ENCODE results near the gene GABPB1.

DNA sequence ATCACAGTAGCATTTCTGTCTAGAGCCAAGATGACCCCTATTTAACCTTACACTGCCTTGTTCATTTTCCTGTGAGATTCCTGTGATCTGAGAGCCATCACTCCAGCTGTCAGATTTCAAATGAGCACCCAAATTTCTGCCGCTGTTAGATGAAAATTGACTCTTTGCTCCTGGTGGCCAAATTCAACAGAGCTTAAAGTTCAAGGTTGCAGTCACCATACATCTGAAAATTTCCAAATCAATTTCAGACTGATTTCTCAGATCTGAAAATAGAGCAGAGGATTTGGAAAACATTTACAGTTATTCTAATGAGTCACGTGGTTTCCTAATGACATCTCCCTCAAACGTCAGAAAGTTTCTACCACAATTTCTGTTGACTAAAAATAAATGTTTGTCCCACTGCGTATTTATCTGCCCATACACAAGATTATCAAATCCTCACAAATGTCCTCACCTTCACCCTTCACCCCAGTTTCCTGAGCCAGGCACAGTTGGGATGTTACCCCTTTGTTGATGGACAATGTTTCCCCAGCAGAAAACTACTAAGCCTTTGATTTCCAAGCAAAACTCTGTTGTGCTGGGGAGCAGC is 105.9 kb downstream of the GABPB1 start:
- TF ChIP-seq, protein P1, sequence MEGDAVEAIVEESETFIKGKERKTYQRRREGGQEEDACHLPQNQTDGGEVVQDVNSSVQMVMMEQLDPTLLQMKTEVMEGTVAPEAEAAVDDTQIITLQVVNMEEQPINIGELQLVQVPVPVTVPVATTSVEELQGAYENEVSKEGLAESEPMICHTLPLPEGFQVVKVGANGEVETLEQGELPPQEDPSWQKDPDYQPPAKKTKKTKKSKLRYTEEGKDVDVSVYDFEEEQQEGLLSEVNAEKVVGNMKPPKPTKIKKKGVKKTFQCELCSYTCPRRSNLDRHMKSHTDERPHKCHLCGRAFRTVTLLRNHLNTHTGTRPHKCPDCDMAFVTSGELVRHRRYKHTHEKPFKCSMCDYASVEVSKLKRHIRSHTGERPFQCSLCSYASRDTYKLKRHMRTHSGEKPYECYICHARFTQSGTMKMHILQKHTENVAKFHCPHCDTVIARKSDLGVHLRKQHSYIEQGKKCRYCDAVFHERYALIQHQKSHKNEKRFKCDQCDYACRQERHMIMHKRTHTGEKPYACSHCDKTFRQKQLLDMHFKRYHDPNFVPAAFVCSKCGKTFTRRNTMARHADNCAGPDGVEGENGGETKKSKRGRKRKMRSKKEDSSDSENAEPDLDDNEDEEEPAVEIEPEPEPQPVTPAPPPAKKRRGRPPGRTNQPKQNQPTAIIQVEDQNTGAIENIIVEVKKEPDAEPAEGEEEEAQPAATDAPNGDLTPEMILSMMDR (IDR thresholded peaks at IDR 0.05; ENCODE audit: low read length), result no peak
- no peak for TF ChIP-seq EZH2 (IDR thresholded peaks at IDR 0.05; ENCODE audit: borderline replicate concordance, low read length)
